ENCODE measurements around the gene RNASE11. TPM values are rescaled to one million over a fixed set of nuclear protein-coding genes. Genes with fewer than 3 reads are reported as not detected.

The RNASE11 gene
- total and polyA plus RNA-seq, 2 donors (not counting 1 experiment from before 2014, with no cell fraction given), result not detected

DNA sequence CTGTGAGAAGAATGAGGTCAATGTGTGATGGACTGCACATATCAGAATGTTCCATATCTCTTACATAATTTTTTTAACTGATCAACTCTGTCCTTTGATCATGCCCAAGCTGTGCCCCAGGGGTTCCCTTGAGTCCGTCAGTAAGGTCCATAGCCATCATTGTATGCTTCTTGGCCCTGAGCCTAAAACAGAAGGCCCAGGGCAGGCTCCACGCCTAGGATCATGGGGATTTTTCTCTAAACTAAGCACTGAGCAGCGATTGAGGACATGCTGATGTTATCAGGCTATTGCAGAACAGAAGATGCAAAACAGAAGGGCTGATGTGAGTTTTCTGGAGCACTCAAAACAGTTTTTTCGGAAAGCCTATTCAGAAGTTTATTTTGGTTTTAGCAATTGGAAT, 47.9 kb downstream of the RNASE11 start:
- Histone ChIP-seq H3K4me1 (ENCODE audit: control insufficient read depth in 2 of 2, insufficient read depth in 2 of 2, low read length in 2 of 2) (no peaks in the 10 kb centered on the region), H3K36me3 (replicated peaks in 1 of 2; ENCODE audit: control extremely low read depth in 1 of 2, control insufficient read depth in 1 of 2, extremely low read depth in 1 of 2, insufficient read depth in 2 of 2, low read length in 1 of 2) (no peaks in the 10 kb centered on the region), H4K20me1 (ENCODE audit: control insufficient read depth, insufficient read depth, low read length, poor library complexity, severe bottlenecking) (no peaks in the 10 kb centered on the region), H3K27me3 (replicated peaks in 1 of 4; ENCODE audit: control extremely low read depth in 1 of 4, control insufficient read depth in 3 of 4, insufficient read depth in 4 of 4, low read length in 3 of 4) (no peaks in the 10 kb centered on the region), H2AFZ (ENCODE audit: insufficient read depth, low read depth, low read length, poor library complexity, severe bottlenecking) (no peak overlapping the region), H3K9ac (ENCODE audit: low read length) (no peak overlapping the region), H3K79me2 (ENCODE audit: control insufficient read depth, insufficient read depth, low read length) (no peaks in the 10 kb centered on the region), H3K4me2 (replicated peaks; ENCODE audit: low read depth, low read length, poor library complexity, severe bottlenecking) (no peak overlapping the region), H3K9me3 (ENCODE audit: control extremely low read depth in 1 of 3, control insufficient read depth in 2 of 3, insufficient read depth in 1 of 3, low read length in 2 of 3) (no peaks in the 10 kb centered on the region), H3K27ac (ENCODE audit: low read length in 2 of 2) (no peak overlapping the region), H3K4me3 (ENCODE audit: control extremely low read depth in 1 of 5, extremely low read depth in 1 of 5, insufficient read depth in 1 of 5, low read depth in 2 of 5, low read length in 4 of 5) (no peak overlapping the region)
- no peak overlapping the region for H3K4me3 Mint-ChIP-seq
- intact Hi-C loops (cut with micrococcal nuclease), result no loop called here
- DNase-seq (no peak), ATAC-seq (ENCODE audit: low read depth) (no peak)
- POLR2A ChIA-PET, result no interaction called here
- TF ChIP-seq, protein P1, sequence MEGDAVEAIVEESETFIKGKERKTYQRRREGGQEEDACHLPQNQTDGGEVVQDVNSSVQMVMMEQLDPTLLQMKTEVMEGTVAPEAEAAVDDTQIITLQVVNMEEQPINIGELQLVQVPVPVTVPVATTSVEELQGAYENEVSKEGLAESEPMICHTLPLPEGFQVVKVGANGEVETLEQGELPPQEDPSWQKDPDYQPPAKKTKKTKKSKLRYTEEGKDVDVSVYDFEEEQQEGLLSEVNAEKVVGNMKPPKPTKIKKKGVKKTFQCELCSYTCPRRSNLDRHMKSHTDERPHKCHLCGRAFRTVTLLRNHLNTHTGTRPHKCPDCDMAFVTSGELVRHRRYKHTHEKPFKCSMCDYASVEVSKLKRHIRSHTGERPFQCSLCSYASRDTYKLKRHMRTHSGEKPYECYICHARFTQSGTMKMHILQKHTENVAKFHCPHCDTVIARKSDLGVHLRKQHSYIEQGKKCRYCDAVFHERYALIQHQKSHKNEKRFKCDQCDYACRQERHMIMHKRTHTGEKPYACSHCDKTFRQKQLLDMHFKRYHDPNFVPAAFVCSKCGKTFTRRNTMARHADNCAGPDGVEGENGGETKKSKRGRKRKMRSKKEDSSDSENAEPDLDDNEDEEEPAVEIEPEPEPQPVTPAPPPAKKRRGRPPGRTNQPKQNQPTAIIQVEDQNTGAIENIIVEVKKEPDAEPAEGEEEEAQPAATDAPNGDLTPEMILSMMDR (IDR thresholded peaks at IDR 0.05), result no peak
- TF ChIP-seq EZH2 (IDR thresholded peaks at IDR 0.05; ENCODE audit: borderline replicate concordance, insufficient read depth, low read depth, low read length, poor library complexity, severe bottlenecking), result no peak
- peaks cover 25% of the 10 kb centered on the region for H3K27me3 Mint-ChIP-seq
- CTCF ChIA-PET, result interaction anchor here (1.4 kb wide), 1 partner anchor 14 kb away, joined by 4 read pairs; no protein-coding TSS in a partner anchor
- no peaks in the 10 kb centered on the region for H3K9me3 Mint-ChIP-seq (ENCODE audit: insufficient read depth)
- WGBS (ENCODE audit: insufficient coverage), result 52% methylated on average over 3 of the region's 4 CpGs
- no peaks in the 10 kb centered on the region for H3K4me1 Mint-ChIP-seq
- no peak overlapping the region for H3K27ac Mint-ChIP-seq

Other genes starting within 250 kb of the RNASE11 start
- gene PARP2, start 244.4 kb downstream of the RNASE11 start, total RNA-seq, result 17.4 and 22.4 TPM in 2 replicates
- 17.0 and 19.8 TPM in 2 replicates for gene PARP2, start 244.4 kb downstream of the RNASE11 start, polyA plus RNA-seq
- gene TEP1, start 174.5 kb downstream of the RNASE11 start, total RNA-seq, result 123 and 143 TPM in 2 replicates
- gene TEP1, start 174.5 kb downstream of the RNASE11 start, polyA plus RNA-seq, result 67.3 and 69.9 TPM in 2 replicates
- 0.20 and 0.27 TPM in 2 replicates for gene KLHL33, start 151.8 kb downstream of the RNASE11 start, total RNA-seq
- gene KLHL33, start 151.8 kb downstream of the RNASE11 start, polyA plus RNA-seq, result 0.25 and 0.36 TPM in 2 replicates
- gene OSGEP, start 133.2 kb downstream of the RNASE11 start, total RNA-seq, result 115 and 117 TPM in 2 replicates
- gene OSGEP, start 133.2 kb downstream of the RNASE11 start, polyA plus RNA-seq, result 156 and 274 TPM in 2 replicates
- gene APEX1, start 132.8 kb downstream of the RNASE11 start, total RNA-seq, result 103 and 111 TPM in 2 replicates
- 169 and 251 TPM in 2 replicates for gene APEX1, start 132.8 kb downstream of the RNASE11 start, polyA plus RNA-seq
- gene PIP4P1, start 126.6 kb downstream of the RNASE11 start, total RNA-seq, result 97.5 and 101 TPM in 2 replicates
- 183 and 284 TPM in 2 replicates for gene PIP4P1, start 126.6 kb downstream of the RNASE11 start, polyA plus RNA-seq
- gene PNP, start 118.6 kb downstream of the RNASE11 start, total RNA-seq, result 38.9 and 42.0 TPM in 2 replicates
- gene PNP, start 118.6 kb downstream of the RNASE11 start, polyA plus RNA-seq, result 93.0 and 119 TPM in 2 replicates
- 1.2 and 1.7 TPM in 2 replicates for gene RNASE10, start 82.5 kb downstream of the RNASE11 start, total RNA-seq
- gene RNASE10, start 82.5 kb downstream of the RNASE11 start, polyA plus RNA-seq, result 0.10 TPM in 1 of 2 replicates, not detected in the other
- gene RNASE9, start 27.0 kb downstream of the RNASE11 start, total RNA-seq, result not detected in 2 replicates
- not detected in 2 replicates for gene RNASE9, start 27.0 kb downstream of the RNASE11 start, polyA plus RNA-seq
- gene RNASE12, start 3.4 kb upstream of the RNASE11 start, total RNA-seq, result not detected in 2 replicates
- gene RNASE12, start 3.4 kb upstream of the RNASE11 start, polyA plus RNA-seq, result not detected in 2 replicates
- gene OR6S1, start 53.7 kb upstream of the RNASE11 start, total RNA-seq, result not detected in 2 replicates
- 0.14 and 0.16 TPM in 2 replicates for gene OR6S1, start 53.7 kb upstream of the RNASE11 start, polyA plus RNA-seq
- 0.49 and 1.8 TPM in 2 replicates for gene RNASE4, start 96.6 kb upstream of the RNASE11 start, total RNA-seq
- gene RNASE4, start 96.6 kb upstream of the RNASE11 start, polyA plus RNA-seq, result 1.2 and 1.8 TPM in 2 replicates
- gene ANG, start 100.8 kb upstream of the RNASE11 start, total RNA-seq, result 1.7 and 2.3 TPM in 2 replicates
- 0.82 and 2.0 TPM in 2 replicates for gene ANG, start 100.8 kb upstream of the RNASE11 start, polyA plus RNA-seq
- not detected in 2 replicates for gene EDDM3A, start 157.9 kb upstream of the RNASE11 start, total RNA-seq
- 0.26 TPM in 1 of 2 replicates, not detected in the other for gene EDDM3A, start 157.9 kb upstream of the RNASE11 start, polyA plus RNA-seq
- gene EDDM3B, start 180.4 kb upstream of the RNASE11 start, total RNA-seq, result not detected in 2 replicates
- not detected in 2 replicates for gene EDDM3B, start 180.4 kb upstream of the RNASE11 start, polyA plus RNA-seq
- 53.2 and 60.2 TPM in 2 replicates for gene RNASE6, start 193.3 kb upstream of the RNASE11 start, total RNA-seq
- gene RNASE6, start 193.3 kb upstream of the RNASE11 start, polyA plus RNA-seq, result 37.2 and 56.6 TPM in 2 replicates
- 0.81 TPM in 1 of 2 replicates, not detected in the other for gene RNASE1, start 214.8 kb upstream of the RNASE11 start, total RNA-seq
- gene RNASE1, start 214.8 kb upstream of the RNASE11 start, polyA plus RNA-seq, result 0.25 and 1.5 TPM in 2 replicates